ENCODE measurements around the gene AQR. TPM values are rescaled to one million over a fixed set of nuclear protein-coding genes. Genes with fewer than 3 reads are reported as not detected.
"Not testable (repeated sequence)": the region's sequence is repeated elsewhere in the genome, so short reads cannot be mapped to it uniquely, and the experiment has no call there.

Gene AQR
- total RNA-seq, 1 donor from 2014 or later, result 32.9 TPM

DNA sequence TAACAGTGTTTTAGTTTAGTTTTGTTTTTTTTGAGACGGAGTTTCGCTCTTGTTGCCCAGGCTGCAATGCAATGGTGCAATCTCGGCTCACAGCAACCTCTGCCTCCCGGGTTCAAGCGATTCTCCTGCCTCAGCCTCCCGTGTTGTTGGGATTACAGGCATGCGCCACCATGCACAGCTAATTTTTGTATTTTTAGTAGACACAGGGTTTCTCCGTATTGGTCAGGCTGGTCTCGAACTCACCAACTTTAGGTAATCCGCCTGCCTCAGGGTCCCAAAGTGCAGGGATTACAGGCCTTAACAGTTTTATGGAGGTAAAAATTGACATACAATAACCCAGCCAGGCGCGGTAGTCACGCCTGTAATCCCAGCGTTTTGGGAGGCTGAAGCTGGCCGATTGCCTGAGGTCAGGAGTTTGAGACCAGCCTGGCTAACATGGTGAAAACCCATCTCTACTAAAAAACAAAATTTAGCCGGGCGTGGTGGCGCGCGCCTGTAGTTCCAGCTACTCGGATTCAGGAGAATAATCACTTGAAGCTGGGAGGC, 629 bp upstream of the AQR start:
- DNase-seq (ENCODE audit: low spot score); ATAC-seq; intact Hi-C loops (cut with DNase I): not testable (repeated sequence)

DNA sequence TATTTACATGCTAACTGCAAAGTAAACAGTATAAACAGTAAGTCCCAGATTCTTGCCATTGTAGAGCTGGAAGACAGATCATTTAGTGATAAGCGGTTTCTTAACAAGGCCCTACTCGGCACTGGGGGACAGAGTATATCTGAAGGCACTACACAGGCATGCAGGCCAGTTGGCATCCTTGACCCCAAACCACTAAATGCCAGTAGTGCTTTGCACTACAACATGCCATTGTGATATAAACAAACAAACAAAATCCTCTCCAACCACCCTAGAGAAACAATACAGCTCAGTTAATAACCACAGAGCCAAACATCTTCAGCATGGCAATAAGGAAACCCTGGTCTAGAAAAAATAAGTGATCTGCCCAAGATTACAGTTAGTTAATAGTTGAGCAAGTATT, 5.3 kb downstream of the AQR start:
- intact Hi-C loops (cut with DNase I), result no loop called here
- DNase-seq (ENCODE audit: low spot score), result no peak
- ATAC-seq, result no peak

GRCh38 chr15:34953851-34954250, 15.7 kb downstream of the AQR start:
- DNase-seq (ENCODE audit: low spot score) (no peak), ATAC-seq (no peak)
- intact Hi-C loops (cut with DNase I), result no loop called here

DNA sequence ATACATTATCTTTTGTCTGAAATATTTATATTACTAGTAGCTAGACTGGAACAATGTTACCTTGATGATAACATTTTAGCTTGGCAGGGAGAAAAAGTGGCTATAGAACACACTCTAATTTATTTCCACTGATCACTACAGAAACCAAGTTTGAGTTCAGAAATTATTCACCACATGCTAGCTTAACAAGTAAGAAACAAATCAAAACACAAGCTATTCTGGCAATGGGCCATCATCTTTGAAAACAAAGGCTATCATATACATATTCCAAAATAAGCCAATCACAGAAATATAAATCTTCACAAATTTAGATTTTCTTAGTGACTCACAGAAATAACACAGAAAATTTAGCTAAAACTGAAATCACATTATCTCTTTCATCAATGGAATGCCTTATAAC, 17.1 kb downstream of the AQR start:
- intact Hi-C loops (cut with DNase I), result no loop called here
- no peak for DNase-seq (ENCODE audit: low spot score)
- no peak for ATAC-seq

DNA sequence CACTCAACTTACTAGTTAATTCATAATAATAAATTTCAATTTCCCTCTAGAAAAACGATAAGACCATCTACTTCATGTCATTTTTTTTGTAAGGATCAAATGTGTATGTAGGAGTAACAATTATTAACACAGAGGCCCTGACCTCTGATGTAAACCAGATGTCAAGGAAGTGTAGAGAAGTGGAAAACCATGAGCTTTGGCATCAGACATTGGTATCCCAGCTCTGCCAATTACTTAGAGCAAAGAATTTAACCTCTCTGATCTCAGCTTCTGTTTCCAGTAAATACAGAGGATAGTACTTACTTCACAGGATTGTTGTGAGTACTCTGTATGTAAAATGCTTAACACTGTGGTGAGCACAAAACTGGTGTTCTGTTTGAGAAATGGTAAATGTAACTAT, 17.5 kb downstream of the AQR start:
- intact Hi-C loops (cut with DNase I), result no loop called here
- no peak for ATAC-seq

DNA sequence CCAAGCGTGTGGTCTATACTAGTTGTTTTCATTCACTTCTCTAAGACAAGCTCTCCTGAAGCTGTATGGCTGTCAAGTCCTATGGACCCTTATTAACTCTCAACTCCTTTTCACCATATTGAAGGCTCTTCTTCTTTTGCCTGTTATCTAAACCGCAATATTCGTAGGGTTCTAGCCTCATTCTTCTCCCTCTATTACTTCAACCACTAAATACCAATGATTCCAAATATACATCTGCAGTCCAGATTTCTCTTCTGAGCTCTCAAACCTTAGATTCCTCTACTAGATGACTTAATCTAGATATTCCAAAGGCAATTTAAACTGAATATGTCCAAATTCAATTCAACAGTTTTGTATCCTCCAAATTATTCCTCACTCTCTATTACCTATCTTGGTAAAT, 24.6 kb downstream of the AQR start:
- DNase-seq (ENCODE audit: low spot score) (no peak), ATAC-seq (no peak)
- intact Hi-C loops (cut with DNase I), result no loop called here

More for the DNA sequence above, 17.5 kb downstream of the AQR start:
- no peak for DNase-seq (ENCODE audit: low spot score)

GRCh38 chr15:34943711-34944110, 25.8 kb downstream of the AQR start:
- intact Hi-C loops (cut with DNase I), result no loop called here
- no peak for ATAC-seq

DNA sequence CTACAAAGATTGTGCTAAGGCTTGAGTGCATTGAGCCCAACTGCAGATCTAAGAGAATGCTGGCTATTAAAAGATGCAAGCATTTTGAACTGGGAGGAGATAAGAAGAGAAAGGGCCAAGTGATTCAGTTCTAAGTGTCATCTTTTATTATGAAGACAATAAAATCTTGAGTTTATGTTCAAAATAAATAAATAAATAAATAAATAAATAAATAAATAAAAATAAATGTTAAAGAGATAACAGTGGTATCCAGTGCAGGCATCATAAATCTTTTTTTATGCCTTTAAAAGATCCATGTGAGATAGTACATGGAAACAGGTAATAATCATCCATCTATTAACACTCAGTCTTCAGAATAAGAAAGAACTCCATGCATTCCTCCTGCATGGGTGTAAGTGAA, 26.3 kb downstream of the AQR start:
- intact Hi-C loops (cut with DNase I); DNase-seq (ENCODE audit: low spot score); ATAC-seq: not testable (repeated sequence)

More at GRCh38 chr15:34943711-34944110, 25.8 kb downstream of the AQR start:
- no peak for DNase-seq (ENCODE audit: low spot score)

DNA sequence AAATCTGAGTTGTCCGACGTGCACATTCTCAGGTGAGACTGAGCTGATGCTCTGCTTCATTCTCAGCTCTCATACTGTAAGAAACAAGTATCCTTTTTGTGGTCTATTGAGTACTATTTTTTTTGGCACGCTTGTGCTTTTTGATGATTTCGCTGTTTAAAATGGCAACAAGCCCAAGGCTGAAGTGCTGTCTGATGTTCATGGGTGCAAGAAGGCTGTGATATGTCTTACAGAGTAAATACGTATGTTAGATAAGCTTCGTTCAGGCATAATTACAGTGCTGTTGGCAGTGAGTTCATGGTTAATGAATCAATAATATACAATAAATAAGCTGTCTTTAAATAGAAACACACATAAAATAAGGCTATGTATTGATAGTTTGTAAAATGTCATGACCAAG, 27.2 kb downstream of the AQR start:
- intact Hi-C loops (cut with DNase I), result no loop called here
- DNase-seq (ENCODE audit: low spot score) (no peak), ATAC-seq (no peak)

- intact Hi-C loops (cut with DNase I), result no loop called here
- ATAC-seq (no peak), DNase-seq (ENCODE audit: low spot score) (no peak)
These were observed 27.7 kb downstream of the AQR start for GRCh38 chr15:34941831-34942230.

DNA sequence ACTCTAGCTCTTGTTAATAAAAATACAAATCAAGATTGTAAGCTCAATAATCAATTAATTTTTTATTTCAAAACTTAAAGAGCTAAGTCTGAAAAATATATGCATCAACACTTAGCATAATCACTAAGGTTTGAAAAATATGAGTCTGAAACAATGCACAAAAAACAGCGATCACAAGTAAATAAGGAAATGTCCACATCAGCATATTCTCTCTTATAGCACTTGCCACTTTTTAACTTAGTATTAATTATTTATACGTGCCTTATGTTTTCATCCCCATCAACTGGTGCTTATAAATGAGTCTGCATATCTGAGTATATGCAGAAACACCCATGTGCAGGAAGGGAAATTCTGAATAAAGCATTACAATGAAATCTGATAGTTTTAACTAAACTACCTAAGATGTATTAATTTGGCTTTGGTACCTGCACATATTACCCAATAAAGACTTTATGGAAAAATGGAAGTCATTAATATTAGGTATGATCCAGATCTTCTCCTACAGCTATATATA, 28.3 kb downstream of the AQR start:
- ATAC-seq (no peak), DNase-seq (ENCODE audit: low spot score) (no peak)
- intact Hi-C loops (cut with DNase I), result no loop called here

DNA sequence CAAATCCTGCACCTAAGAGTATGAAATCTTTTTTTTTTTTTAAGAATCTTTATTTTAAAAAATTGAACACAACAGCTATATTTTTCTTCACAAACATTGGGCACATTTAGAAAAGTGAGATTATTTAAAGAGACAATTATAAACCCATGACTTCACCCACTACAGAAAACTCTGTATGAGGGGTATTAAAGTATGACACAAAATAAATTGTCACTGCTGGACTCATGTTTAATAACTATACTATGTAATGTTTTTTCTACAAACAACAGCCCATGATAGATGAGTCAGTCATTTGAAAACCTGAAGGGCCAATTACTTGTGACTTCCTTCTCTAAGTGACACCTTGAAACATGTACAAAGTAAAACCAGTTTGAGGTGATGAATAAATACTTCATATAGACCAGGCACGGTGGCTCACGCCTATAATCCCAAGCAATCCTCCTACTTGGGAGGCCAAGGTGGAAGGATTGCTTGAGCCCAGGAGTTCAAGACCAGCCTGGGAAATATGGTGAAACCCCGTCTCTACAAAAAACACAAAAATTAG, 36.0 kb downstream of the AQR start:
- DNase-seq (ENCODE audit: low spot score) (no peak), ATAC-seq (no peak)
- intact Hi-C loops (cut with DNase I), result no loop called here

GRCh38 chr15:34928349-34928748, 41.2 kb downstream of the AQR start:
- not testable (repeated sequence) for ATAC-seq; DNase-seq (ENCODE audit: low spot score)
- intact Hi-C loops (cut with DNase I), result loop anchor here (10.0 kb wide), 1 partner anchor 304 kb away; no protein-coding TSS in a partner anchor

DNA sequence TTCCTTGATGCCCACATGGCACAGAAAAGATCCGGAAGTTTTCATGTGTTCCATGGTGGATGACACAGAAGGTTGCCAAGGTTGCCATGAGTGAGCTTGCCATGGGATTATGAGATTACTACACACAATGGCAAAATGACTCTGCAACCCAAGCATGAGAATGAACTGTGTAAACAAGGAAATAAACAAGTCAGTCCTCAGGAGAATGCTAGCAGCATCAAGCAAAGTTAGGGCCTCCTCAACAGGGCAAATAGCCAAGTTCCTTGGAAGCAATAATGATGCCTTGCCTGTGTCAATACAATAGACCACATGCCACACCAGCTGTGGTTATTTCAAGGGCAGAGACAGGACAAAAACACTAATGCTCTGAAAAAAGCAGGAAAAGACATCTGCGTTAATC, 41.8 kb downstream of the AQR start:
- no peak for DNase-seq (ENCODE audit: low spot score)
- no peak for ATAC-seq
- intact Hi-C loops (cut with DNase I), result loop anchor here (10.0 kb wide), 1 partner anchor 303 kb away; no protein-coding TSS in a partner anchor

DNA sequence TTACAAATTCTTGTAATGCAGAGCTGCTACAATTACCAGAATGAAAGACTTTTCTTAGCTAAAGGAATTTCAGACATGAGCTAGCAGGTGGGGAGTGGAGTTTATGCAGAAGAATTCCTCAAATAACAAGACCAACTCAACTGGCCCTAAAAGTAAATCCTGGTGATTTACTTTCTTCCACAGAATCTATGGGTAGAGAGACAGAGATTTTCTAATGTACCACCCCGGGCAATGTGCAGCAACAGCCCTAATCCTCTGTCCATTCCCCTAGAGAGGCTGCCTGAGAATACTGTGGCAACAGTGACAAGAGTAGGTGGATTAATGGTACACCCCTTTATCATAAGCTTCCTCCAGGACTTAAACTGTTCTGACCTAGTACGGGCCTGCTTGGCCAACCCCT, 55.2 kb downstream of the AQR start:
- ATAC-seq, result no peak
- intact Hi-C loops (cut with DNase I), result loop anchor here (10.0 kb wide), 1 partner anchor 210 kb away; no protein-coding TSS in a partner anchor
- no peak for DNase-seq (ENCODE audit: low spot score)

DNA sequence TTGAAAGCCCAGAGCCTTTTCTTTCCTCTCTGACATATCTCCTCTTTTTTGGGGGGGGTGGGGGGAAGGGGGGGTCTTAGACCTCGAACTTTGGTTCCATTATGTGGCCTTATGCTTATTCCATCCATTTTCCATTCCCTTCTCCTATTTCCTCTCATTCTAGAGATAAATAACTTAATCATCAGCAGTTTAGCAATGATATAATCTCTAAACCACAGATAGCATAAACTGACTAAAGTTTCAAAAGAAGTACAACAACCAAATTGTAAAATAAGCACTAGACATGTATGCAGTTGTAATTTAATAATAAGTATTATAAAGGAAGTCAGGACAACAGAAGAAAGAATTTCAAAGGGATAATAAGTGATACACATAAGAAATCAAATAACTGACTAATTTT, 64.5 kb downstream of the AQR start:
- no peak for DNase-seq (ENCODE audit: low spot score)
- intact Hi-C loops (cut with DNase I), result no loop called here
- no peak for ATAC-seq

- no peak for ATAC-seq
- DNase-seq (ENCODE audit: low spot score), result no peak
- intact Hi-C loops (cut with DNase I), result no loop called here
These were observed 65.0 kb downstream of the AQR start for GRCh38 chr15:34904527-34904926.

DNA sequence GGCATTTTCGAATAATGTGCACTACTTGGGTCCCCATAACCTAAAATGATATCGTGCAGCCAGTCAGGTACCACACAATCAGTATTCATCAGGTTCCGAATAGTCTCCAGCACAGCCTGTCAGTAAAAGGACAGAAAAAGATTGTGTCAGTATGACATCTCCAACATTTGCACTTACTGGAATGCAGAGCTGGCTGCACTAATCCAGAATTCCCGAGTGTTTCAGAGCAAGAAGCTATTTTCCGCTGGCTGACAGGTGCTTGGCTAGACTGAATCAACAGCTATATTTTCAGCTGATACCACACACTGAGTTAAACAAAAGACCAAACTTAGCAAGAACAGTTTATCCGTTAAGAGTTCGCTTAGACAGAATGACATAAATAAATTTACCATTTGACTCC, 68.8 kb downstream of the AQR start:
- intact Hi-C loops (cut with DNase I), result no loop called here
- DNase-seq (ENCODE audit: low spot score), result no peak
- no peak for ATAC-seq

- no peak for DNase-seq (ENCODE audit: low spot score)
- no peak for ATAC-seq
- intact Hi-C loops (cut with DNase I), result no loop called here
These were observed 73.4 kb downstream of the AQR start for GRCh38 chr15:34896183-34896582.

GRCh38 chr15:34893967-34894366, 75.6 kb downstream of the AQR start:
- intact Hi-C loops (cut with DNase I), result no loop called here
- no peak for ATAC-seq
- DNase-seq (ENCODE audit: low spot score), result no peak

Measured in sciatic nerve (tissue), 2 donors.